ENCODE measurements around the gene EPM2A.

GRCh38 chr6:145756170-145756662 is 20.9 kb upstream of the EPM2A start:
- no peak for TF ChIP-seq CTCF (IDR thresholded peaks at IDR 0.05)
- no peak for TF ChIP-seq POLR2AphosphoS5 (IDR thresholded peaks at IDR 0.05; ENCODE audit: low read depth, low read length)
- no peak for TF ChIP-seq REST (IDR thresholded peaks at IDR 0.05; ENCODE audit: insufficient read depth in 1 of 2, low read depth in 2 of 2, low read length in 1 of 2)
